ENCODE measurements around the gene DDX31.

DDX31 gene

DNA sequence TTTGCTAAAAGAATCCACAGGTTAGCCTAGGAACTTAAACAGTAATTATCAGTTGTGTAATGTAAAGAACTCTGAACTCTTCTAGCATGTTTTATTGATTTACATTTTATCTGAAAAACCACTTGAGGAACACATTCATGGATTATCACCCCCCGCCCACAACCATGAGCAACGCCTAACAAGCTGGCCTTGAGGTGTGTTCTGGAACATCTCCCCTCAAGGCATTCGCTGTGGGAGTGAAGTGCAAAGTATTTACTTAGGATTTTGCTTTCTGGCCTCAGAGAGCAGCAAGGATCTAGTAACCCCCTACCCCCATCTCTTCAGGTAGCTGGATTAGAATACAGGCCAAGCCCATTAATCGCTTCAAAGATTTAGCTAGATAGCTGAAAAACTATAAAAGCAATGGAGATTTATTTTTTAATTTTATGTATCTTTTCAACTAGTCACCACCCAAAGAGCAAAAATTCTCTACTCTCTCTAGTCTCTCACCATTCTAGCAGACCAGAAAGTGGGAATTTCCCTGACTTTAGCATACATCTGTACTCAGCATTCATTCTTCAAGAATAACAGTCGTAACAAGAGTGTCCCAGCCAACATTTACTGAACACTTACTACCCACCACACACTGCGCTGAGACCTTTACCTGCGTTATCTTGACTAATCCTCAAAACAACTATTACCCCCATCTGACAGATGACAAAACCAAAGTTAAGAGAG, 37.2 kb downstream of the DDX31 start:
- DNase-seq = no peak

DNA sequence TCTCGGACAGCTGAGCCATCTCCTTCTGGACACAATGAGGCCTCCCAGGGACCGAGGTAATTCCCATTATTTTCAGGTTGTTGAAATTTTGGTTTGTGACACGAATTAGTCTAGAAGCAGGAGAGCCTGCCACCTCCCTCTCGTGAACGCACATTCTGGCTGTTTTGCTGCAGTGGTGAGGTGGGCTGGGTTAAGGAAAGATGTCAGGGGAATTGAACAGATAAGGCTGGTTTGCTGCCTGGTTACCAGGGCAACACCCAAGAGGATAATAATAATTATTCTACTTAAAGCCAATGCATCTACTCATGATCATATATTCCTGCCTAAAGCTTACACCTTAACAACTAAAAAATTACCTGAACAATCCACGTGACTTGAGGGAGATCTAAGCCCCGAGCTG, 38.1 kb downstream of the DDX31 start:
- DNase-seq = no peak

DNA sequence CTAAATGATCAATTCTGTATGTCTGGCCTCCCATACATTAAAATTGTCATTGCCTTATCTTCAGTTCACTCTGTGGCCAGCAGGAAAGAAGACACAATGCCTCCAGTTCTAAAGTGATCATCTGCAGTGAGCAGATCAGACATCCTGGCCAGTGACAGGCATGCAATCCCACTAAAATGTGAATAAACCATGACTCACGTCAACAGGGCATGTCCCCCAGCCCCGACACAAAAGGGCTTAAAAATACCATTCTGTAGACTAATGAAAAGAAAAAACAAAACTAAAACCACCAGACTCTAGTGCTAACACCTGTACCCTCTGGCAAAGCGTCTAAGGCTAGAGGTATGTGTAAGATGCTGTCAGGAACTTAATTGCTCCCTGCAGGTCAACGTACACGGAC, 38.5 kb downstream of the DDX31 start:
- no peak for DNase-seq

DNA sequence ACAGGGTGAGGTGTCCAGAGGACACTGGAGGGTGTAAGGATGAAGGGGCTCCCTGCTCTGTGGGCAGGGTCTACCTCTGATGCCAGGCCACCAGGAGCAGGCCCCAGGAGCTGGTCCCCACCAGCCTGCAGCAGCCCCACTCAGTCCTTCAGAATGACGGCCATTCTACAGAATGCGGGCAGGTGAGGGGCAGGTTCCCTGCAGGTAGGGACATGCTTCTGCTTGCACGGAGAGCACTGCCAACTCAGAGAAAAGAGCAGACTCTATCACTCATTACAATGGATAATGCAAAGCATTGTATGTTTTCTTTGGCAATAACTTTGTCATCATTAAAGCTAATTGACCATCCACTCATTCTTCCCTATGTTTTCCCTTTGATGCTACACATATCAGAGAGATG, 39.0 kb downstream of the DDX31 start:
- no peak for DNase-seq

DNA sequence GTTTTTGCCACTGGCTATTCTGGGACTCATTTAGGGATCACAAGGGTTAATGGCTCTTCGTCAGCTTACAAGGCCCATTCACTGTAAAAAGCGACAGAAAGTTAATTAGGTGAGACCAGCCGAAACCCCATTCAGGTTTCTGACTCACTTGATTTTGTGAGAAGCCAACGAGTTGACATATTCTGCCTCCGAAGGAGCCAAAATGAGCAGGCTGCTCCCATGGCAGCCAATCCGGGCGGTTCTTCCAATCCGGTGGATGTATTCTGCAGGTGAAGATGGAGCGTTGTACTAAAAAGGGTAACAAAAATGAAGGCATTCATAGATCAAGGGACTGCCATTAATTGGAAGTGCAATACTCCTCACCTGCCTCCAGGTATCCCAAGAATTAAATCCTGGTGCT, 39.7 kb downstream of the DDX31 start:
- no peak for DNase-seq

DNA sequence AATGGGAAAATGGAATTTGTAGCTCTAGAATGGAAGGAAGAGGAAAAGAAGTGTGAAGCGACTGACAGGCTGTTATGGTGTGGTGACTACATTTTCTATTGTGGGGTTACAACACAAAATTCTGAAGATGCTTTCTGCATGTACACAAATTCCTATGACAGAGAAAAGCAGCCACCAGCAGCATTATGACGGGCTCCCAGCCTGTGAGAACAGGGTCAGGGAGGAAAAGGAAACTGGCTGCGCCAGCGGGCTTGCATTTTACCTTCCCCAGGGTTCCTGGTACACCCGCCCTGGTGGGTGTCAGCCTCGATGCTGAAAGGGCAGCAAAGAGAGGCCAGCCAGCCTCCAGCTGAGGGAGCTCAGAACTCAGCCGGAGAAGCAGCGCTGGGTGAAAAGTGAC, 41.0 kb downstream of the DDX31 start:
- DNase-seq = no peak

DNA sequence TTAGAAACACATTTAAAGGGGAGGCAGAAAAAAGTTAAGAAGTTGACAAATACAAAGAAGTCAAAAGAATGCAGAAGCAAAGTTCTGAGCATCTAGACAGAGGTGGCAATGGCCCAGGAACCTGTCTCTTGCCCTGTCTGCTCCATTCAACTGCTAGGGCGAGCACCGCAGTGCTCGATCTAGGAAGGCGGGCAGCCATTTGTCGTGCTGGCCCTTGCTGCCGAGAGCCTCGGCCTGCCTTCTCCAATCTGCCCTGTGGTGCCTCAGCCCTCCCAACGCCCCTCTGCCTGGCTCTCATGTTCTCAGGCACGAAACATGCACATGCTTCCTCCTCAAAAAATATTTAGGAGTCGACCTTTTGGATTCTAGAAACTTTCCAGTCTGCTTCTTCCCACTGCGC, 42.2 kb downstream of the DDX31 start:
- DNase-seq = no peak

DNA sequence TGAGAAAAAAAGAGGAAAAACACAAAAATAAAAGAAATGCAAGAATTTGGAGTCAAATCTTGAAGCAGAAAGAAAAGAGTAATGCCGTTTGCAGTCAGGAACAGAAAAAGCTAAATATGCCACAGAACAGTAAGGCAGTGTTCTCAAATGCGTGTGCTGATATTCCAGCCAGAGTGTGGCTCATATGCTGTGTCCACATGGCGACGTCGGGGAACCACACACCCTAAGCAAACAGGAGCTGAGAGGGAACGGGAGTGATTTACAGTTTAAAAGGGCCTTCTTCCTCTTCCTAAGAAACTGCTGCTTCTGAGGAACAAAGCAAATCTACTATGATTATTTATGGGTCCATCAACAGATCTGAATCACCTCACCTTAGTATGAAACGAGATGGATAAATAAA, 42.7 kb downstream of the DDX31 start:
- DNase-seq = no peak

DNA sequence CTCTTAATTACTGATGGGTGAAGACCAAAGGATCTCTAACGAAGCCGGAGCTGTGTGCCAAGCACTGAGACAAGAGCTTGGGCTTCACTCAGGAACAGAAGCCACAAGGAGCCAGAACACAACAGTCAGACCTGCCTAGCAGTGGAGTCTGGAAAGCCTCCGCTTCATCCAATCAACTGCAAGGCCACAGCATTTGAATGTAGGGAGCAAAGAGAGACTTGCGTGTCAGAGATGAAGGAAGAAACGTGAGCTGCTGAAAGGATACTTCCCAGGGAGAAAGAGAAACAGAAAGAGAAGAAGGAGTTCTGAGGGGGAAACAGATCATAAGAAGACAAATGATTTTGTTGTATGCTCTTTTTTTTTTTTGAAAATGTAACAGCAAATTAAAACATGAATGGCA, 43.5 kb downstream of the DDX31 start:
- no peak for DNase-seq

DNA sequence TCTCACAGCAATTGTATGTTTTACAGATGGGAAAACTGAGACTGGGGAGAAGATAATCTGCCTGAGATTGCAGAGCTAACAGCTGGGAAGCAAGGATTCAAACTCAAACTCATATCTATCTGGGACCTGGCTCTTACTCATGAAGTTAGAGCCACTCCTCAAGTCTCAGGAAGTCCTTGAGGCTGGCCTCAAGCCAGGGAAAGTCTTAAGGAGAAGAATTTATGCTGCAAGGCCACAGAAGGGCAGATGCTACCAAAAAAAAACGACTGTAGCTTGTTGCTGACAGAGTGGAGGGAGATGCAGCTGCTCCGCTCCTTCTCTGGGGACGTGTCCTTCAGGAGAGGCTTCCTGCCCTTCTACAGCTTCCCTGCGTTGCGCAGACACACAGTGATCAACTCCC, 47.6 kb downstream of the DDX31 start:
- no peak for DNase-seq

DNA sequence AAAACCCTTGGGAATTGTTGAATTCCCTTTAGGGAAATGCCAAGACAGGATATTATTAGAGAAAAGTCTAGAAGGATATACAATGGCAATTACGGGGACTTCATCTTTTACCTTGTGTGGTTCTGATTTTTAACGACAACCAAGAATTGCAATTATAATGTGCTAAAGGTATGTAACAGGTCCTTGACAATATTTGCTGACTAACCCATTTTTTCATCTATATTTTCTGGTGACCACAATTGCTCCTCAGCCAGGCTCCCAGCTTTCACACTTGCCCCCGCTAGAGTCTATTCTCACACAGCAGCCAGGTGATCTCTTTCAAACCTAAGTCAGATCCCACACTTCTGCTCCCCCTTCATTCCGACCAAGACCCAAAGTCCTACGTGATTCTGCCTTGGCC, 53.1 kb downstream of the DDX31 start:
- DNase-seq = no peak

DNA sequence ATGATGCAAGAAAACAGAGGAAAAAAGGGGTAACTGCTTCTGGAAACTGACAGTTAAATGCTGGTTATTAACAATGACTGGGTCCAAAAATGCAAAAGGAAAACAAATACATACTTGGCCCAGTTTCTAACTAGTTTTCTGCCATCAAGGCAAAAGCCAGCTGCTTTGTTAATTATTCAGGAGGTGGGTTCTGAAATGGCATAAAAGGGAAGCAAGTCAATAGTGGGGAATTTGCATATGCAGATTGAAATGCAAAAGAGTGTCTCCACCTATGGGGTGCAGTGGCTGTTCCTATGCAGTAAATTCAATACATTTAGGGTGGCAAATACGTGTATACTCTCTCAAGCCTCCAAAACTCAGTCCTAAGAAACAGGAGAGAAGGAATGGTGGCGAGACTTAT, 54.0 kb downstream of the DDX31 start:
- DNase-seq = no peak

DNA sequence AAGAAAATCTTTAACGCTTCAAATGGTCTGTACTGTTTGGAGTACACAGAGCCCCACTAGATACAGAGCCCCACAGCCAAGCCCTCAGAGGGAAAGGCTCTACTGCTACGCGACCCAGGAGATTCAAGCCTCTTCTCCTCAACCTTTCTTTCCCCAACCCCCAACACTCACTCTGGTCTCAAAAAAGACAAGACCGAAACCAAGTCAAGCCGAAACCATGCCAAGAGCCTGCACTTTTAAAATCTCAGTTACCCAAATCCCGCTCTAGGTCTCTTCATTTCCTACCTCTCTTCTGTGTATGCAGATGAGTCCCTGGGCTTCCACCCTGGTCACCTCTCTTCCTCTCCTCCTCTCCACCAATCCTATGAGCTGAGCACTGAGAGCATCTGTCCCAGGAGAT, 55.5 kb downstream of the DDX31 start:
- DNase-seq = no peak

DNA sequence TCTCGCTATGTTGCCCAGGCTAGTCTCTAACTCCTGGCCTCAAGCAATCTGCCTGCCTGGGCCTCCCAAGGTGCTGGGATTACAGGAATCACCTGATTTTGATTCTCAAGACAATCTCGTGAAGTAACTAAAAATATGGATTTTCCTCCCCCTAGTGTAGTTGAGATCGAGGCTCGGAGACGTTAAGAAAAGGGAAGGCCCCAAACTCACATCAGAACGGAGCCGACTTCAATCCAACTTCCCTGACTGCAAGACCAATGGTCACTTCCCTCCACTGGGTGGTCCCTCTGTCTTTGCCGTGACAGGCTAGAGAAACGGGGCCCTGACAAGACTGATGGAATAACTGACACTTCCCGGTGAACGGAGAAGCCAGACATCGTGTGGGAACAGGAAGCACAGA, 59.1 kb downstream of the DDX31 start:
- no peak for DNase-seq

DNA sequence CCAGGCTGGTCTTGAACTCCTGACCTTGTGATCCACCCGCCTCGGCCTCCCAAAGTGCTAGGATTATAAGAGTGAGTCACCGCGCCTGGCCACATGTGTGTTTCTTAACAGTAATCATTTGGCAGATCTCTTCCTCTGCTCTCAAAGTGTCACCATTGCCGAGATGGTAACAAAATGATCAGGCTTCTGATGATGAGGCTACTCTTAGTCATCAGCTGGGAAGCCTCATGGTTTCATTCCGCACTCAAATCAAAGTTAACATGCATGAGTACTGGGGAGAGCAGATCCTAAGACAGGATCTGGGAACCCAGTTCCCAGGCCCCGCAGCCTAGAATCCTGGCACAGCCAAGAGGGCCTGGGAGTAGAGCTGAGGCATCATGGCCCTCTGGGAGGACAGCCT, 60.0 kb downstream of the DDX31 start:
- DNase-seq = no peak

DNA sequence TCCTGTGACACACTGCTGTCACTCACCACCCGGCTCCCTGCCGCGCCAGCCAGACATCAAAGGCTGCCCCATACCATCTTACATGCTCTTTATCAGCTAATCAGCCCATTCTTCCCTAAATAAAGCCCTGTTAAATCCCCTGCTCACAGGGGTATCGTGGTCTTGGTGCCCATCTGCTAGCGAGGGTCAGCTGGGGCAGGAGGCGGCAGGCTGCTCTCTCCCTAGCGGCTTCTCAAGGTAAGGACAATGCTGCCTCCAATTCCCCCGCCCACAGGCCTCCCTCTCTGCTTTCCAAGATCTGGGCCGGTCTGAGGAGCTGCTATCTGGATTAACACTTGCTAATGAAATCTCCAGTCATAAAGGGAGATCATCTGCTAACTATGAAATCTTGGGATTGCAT, 60.6 kb downstream of the DDX31 start:
- DNase-seq = no peak

DNA sequence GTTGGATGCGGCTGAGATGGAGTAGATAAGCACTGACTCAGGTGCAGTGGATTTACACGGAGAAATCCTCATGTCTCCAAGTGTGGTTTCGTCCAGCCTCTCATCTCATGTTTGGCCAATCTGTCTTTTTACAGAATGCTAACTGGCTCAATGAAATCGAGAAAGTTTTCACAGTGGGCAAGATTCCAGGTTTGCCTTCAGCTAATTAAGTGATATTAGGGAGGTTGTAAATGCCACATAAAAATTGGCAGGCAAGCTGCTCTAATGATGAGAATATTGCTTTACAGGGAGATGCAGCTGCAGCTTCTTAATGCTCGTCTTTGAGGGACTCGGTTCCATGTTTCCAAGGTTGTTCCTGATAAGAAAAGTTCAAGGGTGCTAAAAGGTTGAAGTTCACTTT, 63.7 kb downstream of the DDX31 start:
- no peak for DNase-seq

DNA sequence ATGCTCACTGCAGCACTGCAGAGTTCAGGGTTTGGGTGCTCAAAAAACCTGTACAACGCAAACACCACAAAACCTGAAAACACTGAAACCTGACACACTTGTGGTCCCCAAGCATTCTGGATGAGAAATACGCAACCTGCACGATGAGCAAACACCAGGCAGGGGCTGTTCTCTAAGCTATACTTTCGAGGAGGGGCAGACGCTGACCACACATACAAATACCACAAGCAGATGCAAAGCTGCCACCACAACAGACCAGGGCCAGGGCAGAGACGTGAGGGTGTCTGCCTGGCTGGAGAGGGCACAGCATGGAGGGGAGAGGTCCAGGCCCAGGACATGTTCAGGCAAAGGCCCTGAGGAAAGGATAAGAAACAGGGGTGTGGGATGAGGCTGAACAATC, 64.4 kb downstream of the DDX31 start:
- no peak for DNase-seq

DNA sequence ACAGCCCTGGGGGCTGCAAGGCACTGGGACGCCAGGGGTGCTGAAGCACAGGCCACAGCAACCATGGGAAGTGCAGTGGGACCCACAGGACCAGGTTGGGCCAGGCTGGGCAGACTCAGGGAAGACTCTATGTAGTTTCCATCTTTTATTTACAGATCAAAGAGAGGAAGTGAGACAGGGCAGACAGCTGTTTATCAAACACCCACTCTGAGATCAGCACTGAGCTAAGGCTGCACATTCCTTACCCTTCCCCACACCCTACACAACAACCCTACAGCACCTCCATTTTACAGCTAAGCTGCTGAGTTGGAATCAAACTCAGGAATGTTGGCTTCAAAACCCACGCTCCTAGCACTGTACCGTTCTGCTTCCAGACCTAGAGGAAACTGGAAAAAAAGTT, 67.6 kb downstream of the DDX31 start:
- DNase-seq = no peak

DNA sequence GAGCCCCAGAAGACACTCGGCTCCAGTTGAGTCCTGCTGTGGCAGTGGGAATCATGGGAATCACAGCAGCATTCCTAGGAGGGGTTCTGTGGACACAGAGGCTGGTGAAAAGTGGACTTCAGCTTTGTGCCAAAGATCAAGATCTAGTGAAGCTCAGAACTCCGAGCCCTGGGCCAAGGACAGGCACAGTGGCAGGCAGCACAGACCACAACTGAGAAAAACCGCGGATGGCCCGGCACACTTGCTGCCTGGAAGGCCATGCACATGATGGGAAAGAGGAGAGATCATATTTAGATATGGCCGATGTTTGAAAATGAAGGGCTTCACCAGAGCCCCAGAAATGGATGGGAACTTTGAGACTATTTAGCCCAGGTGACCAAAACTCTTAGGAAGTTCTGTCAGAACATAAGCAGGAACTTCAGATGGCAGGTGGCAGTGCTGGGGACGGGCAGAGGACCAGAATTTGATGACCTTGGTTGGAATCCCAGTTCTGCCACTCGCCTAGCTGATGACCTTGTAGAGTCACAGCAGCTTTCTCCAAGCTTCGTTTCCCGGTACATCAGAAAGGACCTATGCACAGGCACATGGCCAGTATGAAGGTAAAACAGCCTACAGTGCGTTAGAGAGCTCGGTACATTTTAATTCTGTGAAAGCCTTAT, 69.3 kb downstream of the DDX31 start:
- no peak for DNase-seq

DNA sequence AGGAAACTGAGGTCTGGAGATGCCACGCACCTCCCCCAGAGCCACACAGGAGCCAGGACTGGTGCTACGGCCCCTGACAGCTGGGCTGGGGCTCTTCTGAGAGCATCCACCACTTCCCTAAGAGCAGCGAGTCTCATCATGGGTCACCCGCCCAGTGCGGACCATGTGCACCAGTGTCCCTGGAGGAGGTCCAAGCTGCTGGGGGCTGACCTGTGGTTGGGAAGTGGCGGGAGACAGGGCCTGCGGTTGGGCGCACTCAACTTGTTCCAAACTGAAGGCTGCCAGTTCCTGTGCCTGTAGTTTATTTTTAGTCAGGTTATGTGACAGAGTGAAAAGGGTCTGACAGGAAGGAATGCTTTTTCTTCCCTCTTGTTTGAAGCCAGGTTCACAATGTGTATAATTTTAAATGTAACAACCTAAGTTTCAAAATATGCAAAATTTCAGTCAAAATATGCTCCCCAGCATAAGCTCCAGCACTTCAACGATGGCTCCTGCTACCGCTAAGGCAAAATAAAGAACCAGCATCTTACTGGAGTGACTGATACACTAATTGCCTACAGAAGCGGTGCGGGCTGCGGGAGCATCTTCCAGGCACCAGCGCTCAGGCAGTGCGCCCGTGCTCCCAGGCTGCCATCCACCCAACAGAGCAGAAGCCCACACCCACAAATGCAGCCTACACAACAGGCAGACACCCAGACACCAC, 72.6 kb downstream of the DDX31 start:
- DNase-seq = no peak

DNA sequence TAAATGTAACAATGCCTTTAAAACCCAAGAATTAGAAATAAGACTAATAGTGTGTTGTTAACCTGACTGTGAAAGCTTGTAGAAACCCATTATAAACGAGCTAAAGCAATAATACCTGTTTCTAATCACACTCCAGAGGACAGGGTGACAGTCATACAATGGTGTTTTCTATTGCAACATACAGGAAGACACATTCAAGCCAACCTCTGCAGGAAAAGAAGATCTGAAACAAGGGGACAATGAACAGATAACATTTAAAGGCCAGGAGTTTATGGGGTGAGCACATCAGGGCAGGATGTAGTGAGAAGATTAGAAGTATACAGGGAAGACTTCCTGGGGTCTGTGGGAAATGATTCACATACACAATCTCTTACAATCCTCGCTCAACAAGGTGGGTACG, 73.6 kb downstream of the DDX31 start:
- no peak for DNase-seq

DNA sequence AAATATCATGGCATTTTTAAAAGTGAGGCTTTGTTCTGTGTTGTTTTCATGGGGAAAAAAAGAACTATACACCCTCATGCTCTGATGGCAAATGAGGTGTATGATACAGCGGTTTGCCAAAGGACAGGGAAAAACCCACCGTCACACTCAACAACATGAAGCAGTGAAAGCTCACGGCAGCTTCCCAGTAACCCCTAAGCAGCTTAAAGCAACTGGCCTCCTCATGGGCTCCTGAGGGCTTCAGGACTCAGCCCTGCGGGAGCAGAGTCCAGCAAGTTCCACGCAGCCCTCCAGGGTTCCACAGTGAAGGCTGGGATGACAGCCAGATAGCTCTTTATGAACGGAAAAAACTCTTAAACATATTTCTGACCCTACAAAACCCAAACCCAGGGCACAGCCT, 74.5 kb downstream of the DDX31 start:
- DNase-seq = no peak

DNA sequence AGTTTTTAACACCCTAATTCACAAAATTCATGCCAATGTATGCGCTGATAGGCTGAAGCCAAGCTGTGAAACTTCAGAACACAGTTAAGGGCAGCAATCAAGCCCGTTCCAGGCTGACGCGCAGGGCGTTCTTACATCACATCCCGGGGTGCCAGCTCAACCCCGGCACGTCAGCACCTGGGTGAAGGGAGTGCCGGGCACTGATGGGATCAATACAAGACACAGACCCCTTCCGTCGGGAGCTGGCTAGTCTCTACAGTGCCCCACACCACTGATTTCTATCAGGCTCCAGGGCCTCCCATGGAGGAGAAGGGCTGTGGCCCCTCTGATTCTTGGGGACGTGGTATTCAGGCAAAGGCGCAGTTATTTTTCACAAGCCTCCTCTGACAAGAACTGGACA, 75.4 kb downstream of the DDX31 start:
- DNase-seq = no peak

DNA sequence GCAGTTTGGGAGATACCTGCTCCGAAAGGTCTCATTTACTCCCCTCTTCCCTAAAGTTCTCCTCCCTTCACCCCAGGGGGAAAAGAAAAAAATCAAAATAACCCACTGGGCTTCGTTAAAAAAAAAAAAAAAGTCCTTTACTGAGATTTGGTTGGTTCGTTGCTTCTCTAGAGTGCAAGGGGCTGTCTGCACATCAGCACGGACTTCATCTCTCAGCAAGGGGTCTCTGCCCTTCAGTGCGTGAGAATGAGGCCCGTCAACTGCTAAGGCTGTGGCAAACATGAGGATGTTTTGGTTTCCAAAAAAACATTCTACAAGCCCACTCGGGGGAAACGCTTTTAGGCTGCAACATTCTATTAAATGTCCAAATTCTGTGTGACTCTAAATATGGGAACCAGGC, 77.3 kb downstream of the DDX31 start:
- no peak for DNase-seq

All from NCI-H187 treated with DMSO at 0.1 percent for 48 hours (cell line).